Suprapubic skin (tissue), 4 donors: Measurements from ENCODE around the gene TBC1D17. TPM values are rescaled to one million over a fixed set of nuclear protein-coding genes. Genes with fewer than 3 reads are reported as not detected.

Experiments used
- DNase-seq, 2 donors: peaks; one replicate each; pipeline ENCODE4 v3.0.0-alpha.2; 2019; ENCODE audit warnings: low spot score in 2 of 2
- H3K27ac ChIP-seq: fragments of 200-600 bp; sonication (generic); one replicate; pipeline ENCODE4 v1.5.1; 2019
- H3K27me3 ChIP-seq: fragments of 200-600 bp; sonication (generic); one replicate; pipeline ENCODE4 v1.5.1; 2019
- H3K36me3 ChIP-seq: fragments of 200-600 bp; sonication (generic); one replicate; pipeline ENCODE4 v1.5.1; 2019
- H3K4me1 ChIP-seq: fragments of 200-600 bp; sonication (generic); one replicate; pipeline ENCODE4 v1.5.1; 2019
- H3K4me3 ChIP-seq: fragments of 200-600 bp; sonication (generic); one replicate; pipeline ENCODE4 v1.5.1; 2019; ENCODE audit warnings: mild to moderate bottlenecking
- H3K9me3 ChIP-seq: fragments of 200-600 bp; sonication (generic); one replicate; pipeline ENCODE4 v1.5.1; 2019
- CTCF ChIP-seq, 2 donors: fragments of 200-600 bp in 1 of 2; fragments of 450-650 bp in 1 of 2; sonication (generic) in 1 of 2; IDR thresholded peaks; one replicate each; pipeline ENCODE4 v1.5.1; 2016 to 2019; ENCODE audit warnings: antibody characterized with exemption in 2 of 2, mild to moderate bottlenecking in 1 of 2, moderate library complexity in 1 of 2
- POLR2AphosphoS5 ChIP-seq, 3 donors: sonication (generic); formaldehyde crosslinking; IDR thresholded peaks; one replicate each; pipeline ENCODE4 v1.6.1; 2017; ENCODE audit warnings: antibody characterized with exemption in 3 of 3
- WGBS: methylation state at CpG from one replicate; pipeline ENCODE4 v1.1.5; 2018; 5-methylcytosine and 5-hydroxymethylcytosine counted together
- total RNA-seq, 4 donors: library from RNA; depleted of rRNA; stranded (reverse); fragments of >200 nt; gene quantifications; one replicate each; pipeline ENCODE4 v1.1.0, GENCODE V29; 2016

TBC1D17 gene
- total RNA-seq, 4 donors from 2014 or later: 40.5 to 93.4 (median 59.4) TPM

DNA sequence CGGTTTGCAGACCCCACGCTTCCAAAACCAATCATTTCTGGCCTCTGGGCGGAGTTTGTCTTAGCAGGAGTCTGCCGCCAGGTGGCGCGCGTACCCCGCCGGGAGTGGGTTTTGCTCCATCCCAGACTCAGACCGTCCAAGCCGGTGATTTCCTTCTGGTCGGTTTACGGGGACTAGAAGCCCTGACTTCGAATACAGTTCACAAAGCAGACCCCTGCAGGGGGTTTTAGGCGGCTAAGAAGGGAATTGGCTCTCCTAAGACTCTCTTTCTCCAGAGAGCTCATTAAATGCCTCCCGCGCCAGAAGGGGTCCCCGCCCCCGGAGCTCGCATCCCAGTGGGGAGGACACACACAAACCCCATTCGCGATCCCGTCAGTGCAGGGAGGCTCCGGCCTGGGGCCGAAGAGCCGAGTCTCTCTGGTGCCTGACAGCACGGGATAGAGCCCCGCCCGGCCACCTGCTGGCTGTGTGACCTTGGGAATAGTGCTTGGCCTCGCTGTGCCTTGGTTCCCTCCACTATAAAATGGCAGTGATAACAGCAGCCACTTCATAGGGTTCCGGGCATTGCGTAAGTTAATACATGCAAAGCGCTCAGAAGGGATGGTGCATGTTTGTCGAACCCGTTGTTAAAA is 60.4 kb downstream of the TBC1D17 start:
- Histone ChIP-seq H3K27me3 (no peaks in the 10 kb centered on the region), H3K36me3 (peaks cover 2% of the 10 kb centered on the region), H3K4me3 (no peak overlapping the region), H3K9me3 (no peaks in the 10 kb centered on the region), H3K27ac (no peak overlapping the region), H3K4me1 (peaks cover 7% of the 10 kb centered on the region)
- 54% methylated on average over 11 of the region's 35 CpGs for WGBS
- TF ChIP-seq POLR2AphosphoS5 (IDR thresholded peaks at IDR 0.05) (no peak), CTCF (IDR thresholded peaks at IDR 0.05) (peak; percentile 84 to 94)
- peak in 1 of 2 donors; percentile 79 for DNase-seq

Other genes starting within 250 kb of the TBC1D17 start
- gene RRAS, start 237.6 kb upstream of the TBC1D17 start, total RNA-seq: 10 to 100 TPM; 12.9 to 28.8 (median 18.6) TPM
- 10 to 100 TPM; 22.1 to 36.9 (median 28.5) TPM for gene SCAF1, start 235.5 kb upstream of the TBC1D17 start, total RNA-seq
- 100 to 1,000 TPM in 1 of 4 donors, 10 to 100 TPM in 3; 61.3 to 164 (median 81.0) TPM for gene IRF3, start 211.8 kb upstream of the TBC1D17 start, total RNA-seq
- gene BCL2L12, start 211.8 kb upstream of the TBC1D17 start, total RNA-seq: 10 to 100 TPM in 1 of 4 donors, 1 to 10 TPM in 3; 3.1 to 28.0 (median 7.5) TPM
- gene PRMT1, start 200.4 kb upstream of the TBC1D17 start, total RNA-seq: 100 to 1,000 TPM; 101 to 142 (median 112) TPM
- gene ADM5, start 188.1 kb upstream of the TBC1D17 start, total RNA-seq: 1 to 10 TPM; 1.8 to 7.6 (median 4.1) TPM
- 1 to 10 TPM in 1 of 4 donors, under 1 TPM in 3; 0.57 to 1.2 (median 0.92) TPM for gene CPT1C, start 186.6 kb upstream of the TBC1D17 start, total RNA-seq
- gene TSKS, start 114.4 kb upstream of the TBC1D17 start, total RNA-seq: 1 to 10 TPM in 2 of 4 donors, not detected in 2; 1.7 to 2.5 TPM
- 100 to 1,000 TPM in 1 of 4 donors, 10 to 100 TPM in 3; 78.1 to 101 (median 93.4) TPM for gene AP2A1, start 110.7 kb upstream of the TBC1D17 start, total RNA-seq
- 10 to 100 TPM in 3 of 4 donors, 1 to 10 TPM in 1; 9.4 to 24.2 (median 14.4) TPM for gene FUZ, start 64.4 kb upstream of the TBC1D17 start, total RNA-seq
- 10 to 100 TPM; 32.2 to 60.3 (median 40.8) TPM for gene MED25, start 59.4 kb upstream of the TBC1D17 start, total RNA-seq
- gene PTOV1, start 26.5 kb upstream of the TBC1D17 start, total RNA-seq: 100 to 1,000 TPM in 1 of 4 donors, 10 to 100 TPM in 3; 82.2 to 147 (median 91.2) TPM
- gene PNKP, start 10.1 kb upstream of the TBC1D17 start, total RNA-seq: 10 to 100 TPM; 26.0 to 53.3 (median 40.5) TPM
- 10 to 100 TPM; 19.3 to 25.1 (median 20.0) TPM for gene AKT1S1, start 347 bp upstream of the TBC1D17 start, total RNA-seq
- gene IL4I1, start 19.2 kb downstream of the TBC1D17 start, total RNA-seq: under 1 TPM in 1 of 4 donors, not detected in 3; 0.89 TPM
- 1 to 10 TPM; 4.5 to 9.1 (median 6.7) TPM for gene ATF5, start 51.5 kb downstream of the TBC1D17 start, total RNA-seq
- 10 to 100 TPM; 40.3 to 46.2 (median 44.6) TPM for gene NUP62, start 51.8 kb downstream of the TBC1D17 start, total RNA-seq
- under 1 TPM in 1 of 4 donors, not detected in 3; 0.30 TPM for gene SIGLEC11, start 83.5 kb downstream of the TBC1D17 start, total RNA-seq
- 10 to 100 TPM; 21.8 to 53.6 (median 35.8) TPM for gene VRK3, start 147.7 kb downstream of the TBC1D17 start, total RNA-seq
- gene ZNF473, start 148.3 kb downstream of the TBC1D17 start, total RNA-seq: 10 to 100 TPM in 2 of 4 donors, 1 to 10 TPM in 2; 8.5 to 18.5 (median 12.2) TPM